Glomerular visceral epithelial cell (primary cell): Measurements from ENCODE around the gene CDH13.

Source experiments
- DNase-seq: peaks from one replicate; pipeline ENCODE4 v3.0.0-alpha.2; 2016; ENCODE audit errors: extremely low spot score

The CDH13 gene

DNA sequence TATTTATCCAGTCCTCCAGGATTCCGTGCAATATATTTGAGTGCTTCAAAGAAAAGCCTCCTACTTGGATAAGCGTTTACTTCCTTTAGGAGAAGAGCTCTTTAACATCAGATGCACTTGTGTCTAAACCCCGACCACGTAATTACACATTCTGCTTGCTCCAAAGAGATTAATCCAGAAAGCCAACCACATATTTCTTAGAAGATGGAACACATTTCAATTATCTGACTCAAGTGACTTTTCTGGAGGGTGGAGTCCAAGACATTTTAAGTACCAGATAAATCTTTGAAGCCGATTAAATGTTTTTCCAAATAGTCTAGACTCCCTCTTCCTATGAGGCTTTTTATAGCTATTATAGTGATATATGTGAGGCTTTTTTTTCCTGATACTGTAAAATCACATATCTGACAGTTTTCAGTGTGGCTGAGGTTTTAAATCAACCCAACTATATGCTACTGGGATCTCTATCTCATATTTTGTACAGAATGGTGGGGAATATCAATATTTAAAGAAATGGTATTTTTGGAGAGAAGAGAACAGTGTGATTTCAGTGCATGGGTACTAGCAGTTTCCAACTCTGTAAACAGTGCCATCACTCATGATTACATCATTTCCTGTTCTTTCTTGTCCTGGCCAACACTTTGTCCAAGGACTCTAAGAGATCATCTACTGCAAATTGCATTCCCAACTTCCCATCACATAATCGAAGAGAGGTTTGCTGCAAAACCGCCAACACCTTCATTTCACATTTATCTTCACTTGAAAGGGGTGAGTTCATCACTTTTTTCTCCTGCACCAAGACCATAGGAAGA is 988.6 kb downstream of the CDH13 start:
- DNase-seq = no peak

DNA sequence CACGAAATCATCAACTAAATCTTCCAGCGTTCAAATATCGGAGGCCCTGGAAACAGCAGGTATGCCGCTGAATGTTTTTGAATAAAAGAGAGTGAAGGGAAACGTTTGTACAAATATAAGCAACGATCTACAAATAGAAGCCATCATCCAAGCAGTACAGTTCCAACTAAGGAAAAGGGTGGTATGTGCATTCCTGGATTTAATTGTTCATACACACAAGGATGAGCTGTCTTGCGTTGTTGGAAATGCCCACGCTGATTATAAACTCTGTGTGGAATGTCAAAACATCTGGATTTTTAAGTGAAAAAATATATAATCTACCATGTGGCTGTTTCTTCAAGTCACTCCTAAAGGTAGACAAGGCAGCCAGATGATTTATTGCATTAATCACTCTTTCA is 989.2 kb downstream of the CDH13 start:
- no peak for DNase-seq

- no peak for DNase-seq
Measured at GRCh38 chr16:83619381-83620150, 992.8 kb downstream of the CDH13 start.

- DNase-seq = no peak
Measured at GRCh38 chr16:83622010-83622409, 995.2 kb downstream of the CDH13 start.

DNA sequence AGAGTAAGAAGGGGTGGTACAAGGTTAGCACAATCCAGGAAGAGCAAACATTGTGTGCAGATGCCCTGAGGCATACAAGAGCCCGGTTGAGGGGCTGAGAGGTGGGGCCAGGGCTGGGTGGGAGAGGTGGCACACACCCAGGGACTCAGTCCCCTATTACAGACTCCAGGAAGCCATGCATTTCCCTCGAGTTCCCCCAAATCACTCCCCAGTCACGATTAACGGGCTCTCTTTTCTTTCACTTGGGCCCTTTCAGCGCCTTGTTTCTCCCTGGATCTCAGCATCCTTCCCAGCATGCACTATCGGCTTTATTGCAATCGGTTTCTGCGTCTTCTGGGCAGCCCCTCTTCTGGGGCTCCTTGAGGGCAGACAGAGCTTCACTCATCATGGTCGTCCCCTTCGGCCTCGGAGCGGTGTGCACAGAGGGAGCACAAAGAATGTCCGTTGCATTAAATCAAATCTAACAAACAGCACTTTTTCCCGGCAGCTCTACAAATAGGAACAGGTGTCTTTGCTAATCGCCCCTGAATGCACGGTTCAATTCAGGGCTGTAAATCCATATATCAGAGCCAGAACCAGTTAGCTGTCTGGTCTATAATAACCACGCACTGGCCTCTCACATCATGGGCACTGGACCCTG is 996.4 kb downstream of the CDH13 start:
- no peak for DNase-seq

- DNase-seq = no peak
Measured at GRCh38 chr16:83623892-83624291, 997.1 kb downstream of the CDH13 start.

DNA sequence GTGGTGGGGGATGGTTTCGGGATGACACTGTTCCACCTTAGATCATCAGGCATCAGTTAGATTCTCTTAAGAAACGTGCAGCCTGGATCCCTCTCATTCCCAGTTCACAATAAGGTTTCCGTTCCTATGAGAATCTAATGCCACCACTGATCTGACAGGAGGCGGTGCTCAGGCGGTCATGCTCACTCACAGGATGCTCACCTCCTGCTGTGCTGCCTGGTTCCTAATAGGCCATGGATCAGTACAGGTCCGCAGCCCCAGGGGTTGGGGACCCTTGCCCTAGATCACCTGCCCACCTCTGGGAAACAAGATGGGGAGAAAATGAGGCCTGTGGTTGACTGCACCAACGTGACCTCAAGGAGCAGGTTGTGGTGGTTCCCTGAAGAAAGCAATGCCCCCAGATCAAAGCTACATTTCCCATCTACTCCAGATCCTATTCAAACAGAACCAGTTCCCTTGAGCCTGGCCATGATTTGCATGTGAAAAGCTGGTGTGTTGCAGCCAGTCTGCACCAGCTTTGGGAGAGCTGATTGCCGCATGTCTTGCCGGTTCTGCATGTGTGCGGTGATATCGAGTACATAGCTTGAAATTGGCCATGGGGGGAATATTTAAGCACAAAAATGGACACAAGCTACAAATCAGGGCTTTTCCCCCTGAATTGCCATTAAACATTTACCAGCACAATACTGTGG is 997.8 kb downstream of the CDH13 start:
- DNase-seq = no peak

- DNase-seq = no peak
Measured at GRCh38 chr16:83626204-83626603, 999.4 kb downstream of the CDH13 start.

DNA sequence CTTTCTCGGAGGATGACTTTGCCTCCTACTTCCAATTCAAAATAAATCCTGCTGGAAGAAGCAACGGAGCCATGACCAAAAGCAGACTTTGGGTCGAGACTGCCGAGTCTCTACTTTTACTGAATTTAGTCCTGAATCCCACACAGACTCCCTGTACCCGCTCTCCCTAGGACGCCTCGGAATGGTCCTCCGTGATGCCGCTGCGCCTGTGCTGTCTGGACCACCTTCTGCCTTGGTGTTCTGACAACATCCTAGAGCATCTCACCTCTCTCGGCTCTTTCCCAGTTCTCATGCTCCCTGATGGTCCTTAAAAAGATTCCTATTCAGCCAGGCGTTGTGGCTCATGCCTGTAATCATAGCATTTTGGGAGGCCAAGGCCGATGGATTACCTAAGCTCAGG is 999.9 kb downstream of the CDH13 start:
- no peak for DNase-seq

- DNase-seq = no peak
Measured at GRCh38 chr16:83627996-83628395, 1001.2 kb downstream of the CDH13 start.

- DNase-seq = no peak
Measured at GRCh38 chr16:83629426-83629825, 1002.7 kb downstream of the CDH13 start.

DNA sequence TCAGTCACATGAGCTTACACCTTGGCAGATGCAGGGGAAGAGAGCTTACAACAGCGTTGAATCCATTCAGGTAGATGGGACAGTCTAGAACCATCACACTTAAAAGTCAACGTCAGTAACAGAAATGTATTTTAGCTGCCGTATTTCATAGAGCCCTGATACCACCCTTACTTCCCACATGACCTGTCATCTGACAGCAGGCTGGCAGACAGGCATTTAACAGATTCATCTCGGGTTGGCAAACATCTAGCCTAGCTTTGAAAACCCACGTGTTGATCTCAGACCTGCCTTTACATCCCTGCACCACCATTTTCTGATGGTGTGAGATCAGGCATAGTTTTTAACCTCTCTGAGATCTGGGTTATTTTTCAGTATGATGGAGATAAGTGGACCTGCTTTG is 1003.1 kb downstream of the CDH13 start:
- DNase-seq = no peak

DNA sequence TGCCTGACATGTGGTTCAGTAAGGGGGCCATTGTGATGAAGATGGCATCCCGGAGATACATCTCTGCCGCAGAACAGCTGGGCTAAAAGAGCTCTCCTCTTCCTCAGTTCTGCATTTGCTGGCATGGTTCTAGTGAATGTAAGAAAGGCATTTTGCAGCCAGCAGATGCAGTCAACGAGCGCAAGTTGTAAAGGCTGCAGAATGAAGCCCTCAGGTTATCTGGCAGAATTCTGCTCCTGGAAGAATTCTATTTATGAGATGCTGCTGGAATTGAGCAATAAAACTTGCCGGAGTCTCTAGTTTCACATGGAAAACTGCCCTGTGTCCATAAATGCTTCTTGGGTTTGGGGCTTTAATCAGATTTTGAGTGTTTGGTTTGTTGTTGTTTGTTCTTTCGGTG is 1004.2 kb downstream of the CDH13 start:
- DNase-seq = no peak

GRCh38 chr16:83633286-83633685 is 1006.5 kb downstream of the CDH13 start:
- no peak for DNase-seq

DNA sequence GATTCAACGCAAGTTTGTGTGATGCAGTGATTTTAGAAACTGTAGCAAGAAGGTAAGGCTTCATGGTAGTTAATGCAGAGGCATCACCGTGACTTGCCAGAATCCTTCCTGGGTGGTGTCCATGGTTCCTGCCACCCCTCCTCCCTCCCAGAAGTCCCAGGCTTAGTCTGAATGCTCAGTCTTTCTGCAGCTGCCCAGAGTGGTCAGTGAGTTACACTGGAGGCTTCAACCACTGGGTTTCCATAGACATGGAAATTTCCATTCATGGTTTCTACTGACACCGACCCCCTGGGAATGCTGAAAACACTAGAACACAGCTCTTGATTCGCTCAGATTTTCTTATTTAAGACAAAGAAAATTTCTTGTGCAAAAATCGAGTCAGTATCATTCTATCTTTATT is 1021.6 kb downstream of the CDH13 start:
- DNase-seq = no peak

- DNase-seq = no peak
Measured at GRCh38 chr16:83651871-83652270, 1025.1 kb downstream of the CDH13 start.

- DNase-seq = no peak
Measured at GRCh38 chr16:83652943-83653342, 1026.2 kb downstream of the CDH13 start.

DNA sequence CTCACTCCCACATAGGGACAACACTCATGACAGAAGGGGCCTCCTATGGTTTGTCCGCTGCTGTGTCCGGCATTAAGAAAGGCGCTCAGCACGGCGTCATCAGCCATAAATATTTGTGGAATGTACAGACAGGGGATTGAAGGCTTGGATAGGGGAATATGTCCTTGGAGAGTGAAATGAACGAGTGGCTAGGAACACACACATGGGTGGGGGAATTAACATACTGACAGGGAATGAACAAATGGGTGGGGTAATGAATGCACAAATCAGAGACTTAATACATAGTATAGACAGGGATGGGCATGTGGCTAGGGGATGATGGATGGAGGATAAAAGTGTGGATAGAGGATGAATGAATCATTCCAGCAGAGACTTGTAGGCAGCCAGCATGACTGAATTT is 1027.0 kb downstream of the CDH13 start:
- DNase-seq = peak; percentile 30

DNA sequence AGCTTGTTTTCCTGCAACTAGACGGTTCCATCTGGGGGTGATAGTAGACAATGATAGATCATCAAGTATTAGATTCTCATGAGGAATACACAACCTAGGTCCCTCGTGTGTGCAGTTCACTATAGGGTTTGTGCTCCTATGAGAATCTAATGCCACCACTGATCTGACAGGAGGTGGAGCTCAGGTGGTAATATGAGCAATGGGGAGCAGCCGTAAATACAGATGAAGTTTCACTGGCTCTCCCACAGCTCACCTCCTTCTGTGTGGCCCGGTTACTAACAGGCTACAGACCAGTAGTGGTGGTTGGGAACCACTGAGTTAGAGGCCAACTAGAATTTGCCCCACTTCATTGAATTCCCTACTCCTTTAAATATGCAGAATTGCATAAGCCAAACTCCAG is 1033.5 kb downstream of the CDH13 start:
- no peak for DNase-seq

GRCh38 chr16:83661656-83662055 is 1034.9 kb downstream of the CDH13 start:
- DNase-seq = no peak

GRCh38 chr16:83666449-83666848 is 1039.7 kb downstream of the CDH13 start:
- no peak for DNase-seq

DNA sequence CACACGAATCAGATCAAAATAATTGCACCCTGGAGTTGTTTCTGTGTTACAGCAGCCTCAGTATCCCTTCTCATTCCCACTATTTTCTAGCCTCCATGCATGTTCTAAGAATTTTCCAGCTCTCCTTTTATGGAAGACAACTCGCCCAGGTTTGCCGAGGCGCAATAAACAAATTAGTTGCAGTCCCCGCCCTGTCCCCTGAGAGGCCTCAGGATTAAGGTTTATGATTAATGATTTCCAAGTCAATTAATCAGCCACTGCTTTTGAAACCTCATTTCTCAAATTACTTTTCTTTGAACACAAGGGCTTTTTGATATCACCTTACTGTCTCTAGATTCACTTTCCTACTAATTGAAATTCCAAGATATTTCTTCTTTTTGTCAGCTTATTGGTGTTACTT is 1042.7 kb downstream of the CDH13 start:
- DNase-seq = no peak
